ENCODE measurements around the gene TRIL. TPM values are rescaled to one million over a fixed set of nuclear protein-coding genes. Genes with fewer than 3 reads are reported as not detected.

The TRIL gene
- total RNA-seq = 10 to 100 TPM in 1 of 2 donors, 1 to 10 TPM in 1; 2.9 to 17.0 TPM
- under 1 TPM; 0.52 to 0.65 TPM for polyA plus RNA-seq
- long read RNA-seq, donor 1, full-length matches to known transcripts = 91 of 91 reads
- long read RNA-seq, donor 1, partial matches to known transcripts = 0 of 91 reads
- long read RNA-seq, donor 1, other reads (novel, unspliced or antisense) = 0 of 91 reads
- long read RNA-seq, donor 2, full-length matches to known transcripts = 34 of 34 reads
- long read RNA-seq, donor 2, partial matches to known transcripts = 0 of 34 reads
- long read RNA-seq, donor 2, other reads (novel, unspliced or antisense) = 0 of 34 reads
- long read RNA-seq, donor 3, full-length matches to known transcripts = 32 of 32 reads
- long read RNA-seq, donor 3, partial matches to known transcripts = 0 of 32 reads
- long read RNA-seq, donor 3, other reads (novel, unspliced or antisense) = 0 of 32 reads
- long read RNA-seq, donor 4, full-length matches to known transcripts = 45 of 45 reads
- long read RNA-seq, donor 4, partial matches to known transcripts = 0 of 45 reads
- long read RNA-seq, donor 4, other reads (novel, unspliced or antisense) = 0 of 45 reads
- long read RNA-seq, donor 5, full-length matches to known transcripts = 88 of 88 reads
- long read RNA-seq, donor 5, partial matches to known transcripts = 0 of 88 reads
- long read RNA-seq, donor 5, other reads (novel, unspliced or antisense) = 0 of 88 reads

- H3K27ac ChIP-seq (ENCODE audit: low read depth in 1 of 2, low read length in 1 of 2) = peak within 1 kb of the TSS in 1 of 2 donors; percentile 53
Observed at GRCh38 chr7:28958235-28958979, at the start of gene TRIL. Gene TRIL (minus strand): TSS chr7:28958330. CDS start chr7:28958046, 284 bp downstream.

DNA sequence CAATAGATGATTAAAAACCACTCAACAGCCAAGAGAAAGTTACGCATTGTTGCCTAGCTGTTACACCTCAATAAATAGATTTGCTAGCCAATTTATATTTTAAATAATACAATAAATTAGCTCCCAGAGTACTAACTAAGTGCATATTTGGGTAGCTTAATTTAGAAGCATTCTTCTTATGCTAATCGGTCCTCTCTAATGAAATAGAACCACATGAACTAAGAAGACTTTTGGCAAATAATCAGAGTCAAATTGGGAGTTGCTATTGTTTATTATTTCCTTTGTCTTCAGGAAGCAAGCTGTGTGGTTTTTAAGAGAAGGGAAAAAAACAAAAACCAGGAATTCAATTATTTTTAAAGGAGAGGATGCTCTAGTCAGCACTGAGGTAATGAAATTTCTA lies 49.0 kb upstream of the TRIL start:
- Histone ChIP-seq H3K9me3 (ENCODE audit: control insufficient read depth in 4 of 4, insufficient read depth in 3 of 4, low read length in 3 of 4) (no peaks in the 10 kb centered on the region), H3K27me3 (ENCODE audit: control insufficient read depth in 3 of 3, insufficient read depth in 3 of 3, low read length in 2 of 3) (no peaks in the 10 kb centered on the region), H3K9ac (ENCODE audit: insufficient read depth in 1 of 2, low read length in 2 of 2) (no peak overlapping the region), H3K27ac (ENCODE audit: low read depth in 1 of 2, low read length in 1 of 2) (no peak overlapping the region), H3K4me3 (no peak overlapping the region), H3K4me1 (ENCODE audit: control insufficient read depth in 5 of 5, insufficient read depth in 5 of 5, low read length in 5 of 5) (peaks cover 0 to 35% (median 2%) of the 10 kb centered on the region in 5 donors), H3K36me3 (ENCODE audit: control insufficient read depth in 4 of 4, insufficient read depth in 4 of 4, low read length in 4 of 4) (peaks cover 0 to 1% (median 0%) of the 10 kb centered on the region in 4 donors)
- no peak for DNase-seq
- WGBS, 2 donors = 78 to 89% methylated on average over 2 of the region's 2 CpGs
- ATAC-seq (ENCODE audit: insufficient read depth, low FRiP score) = no peak
- TF ChIP-seq, protein P1, sequence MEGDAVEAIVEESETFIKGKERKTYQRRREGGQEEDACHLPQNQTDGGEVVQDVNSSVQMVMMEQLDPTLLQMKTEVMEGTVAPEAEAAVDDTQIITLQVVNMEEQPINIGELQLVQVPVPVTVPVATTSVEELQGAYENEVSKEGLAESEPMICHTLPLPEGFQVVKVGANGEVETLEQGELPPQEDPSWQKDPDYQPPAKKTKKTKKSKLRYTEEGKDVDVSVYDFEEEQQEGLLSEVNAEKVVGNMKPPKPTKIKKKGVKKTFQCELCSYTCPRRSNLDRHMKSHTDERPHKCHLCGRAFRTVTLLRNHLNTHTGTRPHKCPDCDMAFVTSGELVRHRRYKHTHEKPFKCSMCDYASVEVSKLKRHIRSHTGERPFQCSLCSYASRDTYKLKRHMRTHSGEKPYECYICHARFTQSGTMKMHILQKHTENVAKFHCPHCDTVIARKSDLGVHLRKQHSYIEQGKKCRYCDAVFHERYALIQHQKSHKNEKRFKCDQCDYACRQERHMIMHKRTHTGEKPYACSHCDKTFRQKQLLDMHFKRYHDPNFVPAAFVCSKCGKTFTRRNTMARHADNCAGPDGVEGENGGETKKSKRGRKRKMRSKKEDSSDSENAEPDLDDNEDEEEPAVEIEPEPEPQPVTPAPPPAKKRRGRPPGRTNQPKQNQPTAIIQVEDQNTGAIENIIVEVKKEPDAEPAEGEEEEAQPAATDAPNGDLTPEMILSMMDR (IDR thresholded peaks at IDR 0.05; ENCODE audit: control extremely low read depth, extremely low read depth) = no peak

More at GRCh38 chr7:28958235-28958979, at the start of gene TRIL:
- Histone ChIP-seq H3K4me3 (no peak within 1 kb of the TSS), H3K36me3 (ENCODE audit: control insufficient read depth in 4 of 4, insufficient read depth in 4 of 4, low read length in 4 of 4) (no peaks in the 10 kb centered on the region), H3K27me3 (ENCODE audit: control insufficient read depth in 3 of 3, insufficient read depth in 3 of 3, low read length in 2 of 3) (no peaks in the 10 kb centered on the region), H3K4me1 (ENCODE audit: control insufficient read depth in 5 of 5, insufficient read depth in 5 of 5, low read length in 5 of 5) (peaks cover 0 to 52% (median 23%) of the 10 kb centered on the region in 5 donors), H3K9me3 (ENCODE audit: control insufficient read depth in 4 of 4, insufficient read depth in 3 of 4, low read length in 3 of 4) (peaks cover 0 to 7% (median 0%) of the 10 kb centered on the region in 4 donors), H3K9ac (ENCODE audit: insufficient read depth in 1 of 2, low read length in 2 of 2) (peak within 1 kb of the TSS; percentile 39 to 66)
- 5% methylated on average over 66 of the region's 66 CpGs for WGBS, 2 donors
- ATAC-seq (ENCODE audit: insufficient read depth, low FRiP score) = peak; percentile 31
- TF ChIP-seq, protein P1 (IDR thresholded peaks at IDR 0.05; ENCODE audit: control extremely low read depth, extremely low read depth) = no peak
- peak; percentile 96 to 98 (median 97) for DNase-seq

DNA sequence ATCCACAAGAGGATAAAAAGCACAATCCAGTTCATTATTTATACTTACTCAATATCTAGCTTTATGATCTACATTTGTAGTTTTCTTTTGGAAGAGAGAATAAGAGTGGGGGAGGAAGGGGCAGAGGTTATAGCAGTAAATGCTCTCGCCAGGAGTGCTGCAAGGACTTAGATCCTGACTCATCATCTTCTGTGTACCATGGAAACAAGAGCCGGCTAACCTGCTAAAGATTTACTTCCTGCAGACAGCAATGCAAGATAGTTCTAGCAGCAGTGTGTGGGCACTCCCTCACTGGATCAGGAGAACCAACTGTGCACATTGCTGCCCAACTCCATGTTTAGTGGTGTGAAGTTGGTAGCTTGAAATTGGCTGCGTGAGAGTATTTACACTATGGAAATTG lies 47.7 kb upstream of the TRIL start:
- TF ChIP-seq, protein P1 (IDR thresholded peaks at IDR 0.05; ENCODE audit: control extremely low read depth, extremely low read depth) = no peak
- 43 to 79% methylated on average over 3 of the region's 3 CpGs for WGBS, 2 donors
- Histone ChIP-seq H3K36me3 (ENCODE audit: control insufficient read depth in 4 of 4, insufficient read depth in 4 of 4, low read length in 4 of 4) (no peaks in the 10 kb centered on the region), H3K9ac (ENCODE audit: insufficient read depth in 1 of 2, low read length in 2 of 2) (no peak overlapping the region), H3K27ac (ENCODE audit: low read depth in 1 of 2, low read length in 1 of 2) (no peak overlapping the region), H3K27me3 (ENCODE audit: control insufficient read depth in 3 of 3, insufficient read depth in 3 of 3, low read length in 2 of 3) (no peaks in the 10 kb centered on the region), H3K4me1 (ENCODE audit: control insufficient read depth in 5 of 5, insufficient read depth in 5 of 5, low read length in 5 of 5) (peaks cover 0 to 35% (median 2%) of the 10 kb centered on the region in 5 donors), H3K9me3 (ENCODE audit: control insufficient read depth in 4 of 4, insufficient read depth in 3 of 4, low read length in 3 of 4) (no peaks in the 10 kb centered on the region), H3K4me3 (no peak overlapping the region)
- DNase-seq (peak in 1 of 3 donors; percentile 45), ATAC-seq (ENCODE audit: insufficient read depth, low FRiP score) (no peak)

All from lung (tissue), 16 donors.